ENCODE results near the gene COA3.

DNA sequence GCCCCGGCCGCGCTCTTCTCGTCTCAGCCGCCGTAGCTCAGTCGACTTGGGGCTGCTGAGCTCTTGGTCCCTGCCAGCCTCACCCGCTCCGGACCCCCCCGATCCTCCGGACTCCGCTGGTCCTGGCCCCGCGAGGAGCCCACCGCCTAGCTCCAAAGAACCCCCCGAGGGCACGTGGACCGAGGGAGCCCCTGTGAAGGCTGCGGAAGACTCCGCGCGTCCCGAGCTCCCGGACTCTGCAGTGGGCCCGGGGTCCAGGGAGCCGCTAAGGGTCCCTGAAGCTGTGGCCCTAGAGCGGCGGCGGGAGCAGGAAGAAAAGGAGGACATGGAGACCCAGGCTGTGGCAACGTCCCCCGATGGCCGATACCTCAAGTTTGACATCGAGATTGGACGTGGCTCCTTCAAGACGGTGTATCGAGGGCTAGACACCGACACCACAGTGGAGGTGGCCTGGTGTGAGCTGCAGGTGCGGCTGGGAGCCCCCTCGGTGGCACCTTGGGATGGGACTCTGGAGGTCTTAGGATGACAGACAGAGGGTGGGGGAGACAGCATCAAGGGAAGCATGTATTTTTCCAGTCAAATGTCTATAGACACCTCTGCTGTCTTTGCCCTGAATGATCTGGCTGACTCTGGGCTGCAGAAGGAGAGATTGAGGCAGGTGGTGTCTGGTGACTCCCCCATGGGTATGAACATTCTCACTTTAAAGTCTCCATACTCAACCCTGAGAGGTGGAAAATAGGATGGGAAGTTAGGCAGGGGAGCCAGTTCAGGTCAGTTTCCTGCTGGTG, 17.5 kb downstream of the COA3 start:
- no peak for TF ChIP-seq EP300 (IDR thresholded peaks at IDR 0.05; ENCODE audit: borderline replicate concordance in 1 of 2, low read depth in 1 of 2, low read length in 1 of 2)
- no peak for TF ChIP-seq RCOR1 (IDR thresholded peaks at IDR 0.05; ENCODE audit: low read length)
- no peak for TF ChIP-seq CHD2 (IDR thresholded peaks at IDR 0.05; ENCODE audit: low read length, partially characterized antibody)
- TF ChIP-seq JUND (IDR thresholded peaks at IDR 0.05), result no peak
- TF ChIP-seq, protein P1, sequence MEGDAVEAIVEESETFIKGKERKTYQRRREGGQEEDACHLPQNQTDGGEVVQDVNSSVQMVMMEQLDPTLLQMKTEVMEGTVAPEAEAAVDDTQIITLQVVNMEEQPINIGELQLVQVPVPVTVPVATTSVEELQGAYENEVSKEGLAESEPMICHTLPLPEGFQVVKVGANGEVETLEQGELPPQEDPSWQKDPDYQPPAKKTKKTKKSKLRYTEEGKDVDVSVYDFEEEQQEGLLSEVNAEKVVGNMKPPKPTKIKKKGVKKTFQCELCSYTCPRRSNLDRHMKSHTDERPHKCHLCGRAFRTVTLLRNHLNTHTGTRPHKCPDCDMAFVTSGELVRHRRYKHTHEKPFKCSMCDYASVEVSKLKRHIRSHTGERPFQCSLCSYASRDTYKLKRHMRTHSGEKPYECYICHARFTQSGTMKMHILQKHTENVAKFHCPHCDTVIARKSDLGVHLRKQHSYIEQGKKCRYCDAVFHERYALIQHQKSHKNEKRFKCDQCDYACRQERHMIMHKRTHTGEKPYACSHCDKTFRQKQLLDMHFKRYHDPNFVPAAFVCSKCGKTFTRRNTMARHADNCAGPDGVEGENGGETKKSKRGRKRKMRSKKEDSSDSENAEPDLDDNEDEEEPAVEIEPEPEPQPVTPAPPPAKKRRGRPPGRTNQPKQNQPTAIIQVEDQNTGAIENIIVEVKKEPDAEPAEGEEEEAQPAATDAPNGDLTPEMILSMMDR (IDR thresholded peaks at IDR 0.05), result no peak
- TF ChIP-seq MXI1 (IDR thresholded peaks at IDR 0.05; ENCODE audit: low read depth, low read length), result no peak
- TF ChIP-seq RXRA (IDR thresholded peaks at IDR 0.05; ENCODE audit: borderline replicate concordance, low read depth), result no peak
- TF ChIP-seq POLR2AphosphoS5 (IDR thresholded peaks at IDR 0.05; ENCODE audit: low read depth, low read length), result no peak
- TF ChIP-seq EZH2phosphoT487 (IDR thresholded peaks at IDR 0.05; ENCODE audit: borderline replicate concordance, low read depth), result no peak
- TF ChIP-seq RAD21 (IDR thresholded peaks at IDR 0.05; ENCODE audit: low read length), result no peak
- no peak for TF ChIP-seq TAF1 (IDR thresholded peaks at IDR 0.05; ENCODE audit: borderline replicate concordance, low read depth, low read length)
- TF ChIP-seq, protein P2, sequence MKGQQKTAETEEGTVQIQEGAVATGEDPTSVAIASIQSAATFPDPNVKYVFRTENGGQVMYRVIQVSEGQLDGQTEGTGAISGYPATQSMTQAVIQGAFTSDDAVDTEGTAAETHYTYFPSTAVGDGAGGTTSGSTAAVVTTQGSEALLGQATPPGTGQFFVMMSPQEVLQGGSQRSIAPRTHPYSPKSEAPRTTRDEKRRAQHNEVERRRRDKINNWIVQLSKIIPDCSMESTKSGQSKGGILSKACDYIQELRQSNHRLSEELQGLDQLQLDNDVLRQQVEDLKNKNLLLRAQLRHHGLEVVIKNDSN (IDR thresholded peaks at IDR 0.05; ENCODE audit: borderline replicate concordance, low read depth), result no peak

All from SK-N-SH (cell line).